Head of caudate nucleus (tissue), 42 donors: ENCODE data around the gene CBX1.
A peak's percentile ranks its signal among the peaks of the same experiment; 100 is the strongest.

Experiments
- DNase-seq, 42 donors: peaks; one replicate each; pipeline versions ENCODE4 v3.0.0 to v3.0.0-alpha.2; 2020 to 2021; ENCODE audit warnings: mixed read lengths in 7 of 42
- intact Hi-C: fragments of 100-400 bp; cut with DNase I; formaldehyde crosslinking; loops from one replicate; pipeline ENCODE4 v1.15.0; 2022

Gene CBX1

GRCh38 chr17:48101012-48101720 is at the start of gene CBX1:
Gene CBX1 (minus strand): TSS chr17:48101478. CDS start chr17:48077004, 24,474 bp downstream.
- intact Hi-C loops = no loop called here
- peak; percentile 88 to 98 (median 95) for DNase-seq

- no peak for DNase-seq
- intact Hi-C loops = no loop called here
Observed at GRCh38 chr17:48150597-48151001, 49.3 kb upstream of the CBX1 start.

- intact Hi-C loops = no loop called here
- DNase-seq = no peak
Observed at GRCh38 chr17:48149787-48150463, 48.6 kb upstream of the CBX1 start.

- DNase-seq = peak in 35 of 42 donors; percentile 8 to 79 (median 44)
- intact Hi-C loops = no loop called here
Observed at GRCh38 chr17:48148854-48149786, 47.8 kb upstream of the CBX1 start.

- DNase-seq = no peak
- intact Hi-C loops = no loop called here
Observed at GRCh38 chr17:48148029-48148770, 46.9 kb upstream of the CBX1 start.

- no peak for DNase-seq
- intact Hi-C loops = no loop called here
Observed at GRCh38 chr17:48144976-48145798, 43.9 kb upstream of the CBX1 start.

- intact Hi-C loops = no loop called here
- DNase-seq = no peak
Observed at GRCh38 chr17:48144231-48144630, 43.0 kb upstream of the CBX1 start.

GRCh38 chr17:48143629-48144028 is 42.4 kb upstream of the CBX1 start:
- intact Hi-C loops = no loop called here
- no peak for DNase-seq

GRCh38 chr17:48139944-48140343 is 38.7 kb upstream of the CBX1 start:
- DNase-seq = no peak
- intact Hi-C loops = no loop called here

- intact Hi-C loops = no loop called here
- no peak for DNase-seq
Observed at GRCh38 chr17:48137656-48138055, 36.4 kb upstream of the CBX1 start.

GRCh38 chr17:48134912-48135480 is 33.7 kb upstream of the CBX1 start:
- no peak for DNase-seq
- intact Hi-C loops = no loop called here

GRCh38 chr17:48132385-48132784 is 31.1 kb upstream of the CBX1 start:
- intact Hi-C loops = no loop called here
- DNase-seq = peak in 1 of 42 donors; percentile 23

- peak in 34 of 42 donors; percentile 31 to 90 (median 68) for DNase-seq
- intact Hi-C loops = loop anchor here (2.0 kb wide), 1 partner anchor 105 kb away; no protein-coding TSS in a partner anchor
Observed at GRCh38 chr17:48131216-48131824, 30.0 kb upstream of the CBX1 start.

GRCh38 chr17:48129981-48130380 is 28.7 kb upstream of the CBX1 start:
- DNase-seq = no peak
- intact Hi-C loops = loop anchor here (2.0 kb wide), 1 partner anchor 103 kb away; no protein-coding TSS in a partner anchor

- no peak for DNase-seq
- intact Hi-C loops = no loop called here
Observed at GRCh38 chr17:48128400-48128799, 27.1 kb upstream of the CBX1 start.

- DNase-seq = peak in 16 of 42 donors; percentile 14 to 53 (median 32)
- intact Hi-C loops = no loop called here
Observed at GRCh38 chr17:48127371-48128051, 26.2 kb upstream of the CBX1 start.

- intact Hi-C loops = no loop called here
- no peak for DNase-seq
Observed at GRCh38 chr17:48126532-48126850, 25.2 kb upstream of the CBX1 start.
